HTERT RPE-1 (cell line): ENCODE results near the gene ZFAND2B.
"Not testable (repeated sequence)": the region's sequence is repeated elsewhere in the genome, so short reads cannot be mapped to it uniquely, and the experiment has no call there.

Experiments
- in situ Hi-C: fragments of 300-500 bp; cut with MboI; formaldehyde crosslinking; loops from 4 replicates; pipeline ENCODE4 v1.14.3; 2020; ENCODE audit warnings: low sequenced_read_pairs

ZFAND2B gene

DNA sequence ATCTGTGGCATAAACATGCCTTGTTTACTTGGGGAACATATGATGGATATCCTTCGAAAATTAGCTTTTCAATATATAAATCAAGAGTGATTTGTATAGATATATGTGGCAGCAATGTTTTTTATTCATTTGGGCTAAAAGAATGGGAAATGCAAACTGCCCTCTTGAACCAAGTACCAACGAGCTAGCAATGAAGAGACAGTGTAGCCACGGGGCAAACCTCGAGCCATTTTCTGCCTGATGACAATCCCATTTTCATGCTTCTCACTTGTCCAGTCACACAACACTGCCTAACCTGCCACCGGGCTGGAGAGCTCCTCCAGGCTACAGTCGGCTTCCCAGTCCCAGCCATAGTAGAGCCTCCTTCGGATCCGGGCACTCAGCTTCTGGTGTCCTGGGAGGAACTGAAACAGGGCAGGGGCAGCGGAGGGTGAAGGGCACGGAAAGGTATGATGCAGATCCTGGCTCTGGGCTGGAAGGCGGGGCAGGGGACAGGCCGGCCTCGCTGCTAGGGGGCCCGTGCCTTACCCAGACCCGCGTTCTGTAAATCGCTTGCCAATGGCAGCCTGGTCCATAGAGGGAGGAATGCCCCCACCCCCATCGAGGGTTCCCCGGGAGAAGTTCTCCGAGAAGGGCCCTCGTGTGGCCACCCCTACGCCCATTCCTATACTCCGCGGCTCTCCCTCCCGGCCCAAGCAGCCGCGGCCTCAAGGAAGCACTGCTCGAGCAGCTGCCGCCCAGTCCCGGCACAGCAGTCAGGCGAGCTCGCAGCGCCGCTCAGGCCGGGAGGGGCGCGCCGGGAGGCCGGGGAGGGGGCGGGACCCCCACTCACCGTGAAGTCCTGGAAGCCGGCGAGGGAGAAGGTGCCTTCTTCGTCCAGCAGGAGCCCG, 30.4 kb upstream of the ZFAND2B start:
- in situ Hi-C loops = no loop called here

DNA sequence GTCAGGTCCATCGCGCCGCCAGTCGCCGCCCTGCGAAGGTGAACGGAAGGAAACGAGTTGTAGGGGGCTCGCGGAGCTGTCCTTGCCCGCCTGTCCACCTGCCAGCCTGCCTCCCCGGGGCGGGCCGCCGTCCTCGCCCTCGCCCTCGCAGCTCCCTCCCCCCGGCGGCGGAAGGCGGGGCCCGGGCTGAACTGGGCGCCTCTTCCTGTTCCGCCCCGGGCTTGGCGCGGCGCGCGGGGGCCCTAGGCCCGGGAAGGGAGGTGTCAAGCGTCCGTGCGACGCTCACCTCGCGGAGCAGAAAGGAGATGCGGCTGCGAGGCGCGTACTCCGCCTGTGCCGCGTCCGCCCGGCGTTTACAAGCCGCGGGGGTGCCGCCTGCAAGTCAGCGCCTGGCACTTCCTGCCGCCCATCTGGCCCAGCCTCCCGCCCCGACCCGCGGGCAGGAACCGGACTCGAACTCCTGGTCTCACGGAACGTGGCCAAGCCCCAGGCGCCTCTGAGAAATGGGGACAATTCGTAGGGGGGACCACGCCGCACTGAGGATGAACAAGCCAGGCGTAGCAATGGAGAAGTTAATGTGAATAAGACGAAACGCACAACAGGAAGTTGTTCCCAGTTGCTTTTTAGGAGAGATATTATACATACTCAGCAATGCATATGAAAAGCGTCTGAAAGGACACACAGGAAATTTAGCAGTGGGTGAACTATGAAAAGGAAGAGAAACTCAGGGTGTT, 29.6 kb upstream of the ZFAND2B start, which contains the start of gene CNPPD1:
Gene CNPPD1, minus strand, starts transcription at position 108 of the 734 bp plus-strand sequence. Its CDS starts 97 bp downstream, at position 11.
- in situ Hi-C loops = no loop called here

DNA sequence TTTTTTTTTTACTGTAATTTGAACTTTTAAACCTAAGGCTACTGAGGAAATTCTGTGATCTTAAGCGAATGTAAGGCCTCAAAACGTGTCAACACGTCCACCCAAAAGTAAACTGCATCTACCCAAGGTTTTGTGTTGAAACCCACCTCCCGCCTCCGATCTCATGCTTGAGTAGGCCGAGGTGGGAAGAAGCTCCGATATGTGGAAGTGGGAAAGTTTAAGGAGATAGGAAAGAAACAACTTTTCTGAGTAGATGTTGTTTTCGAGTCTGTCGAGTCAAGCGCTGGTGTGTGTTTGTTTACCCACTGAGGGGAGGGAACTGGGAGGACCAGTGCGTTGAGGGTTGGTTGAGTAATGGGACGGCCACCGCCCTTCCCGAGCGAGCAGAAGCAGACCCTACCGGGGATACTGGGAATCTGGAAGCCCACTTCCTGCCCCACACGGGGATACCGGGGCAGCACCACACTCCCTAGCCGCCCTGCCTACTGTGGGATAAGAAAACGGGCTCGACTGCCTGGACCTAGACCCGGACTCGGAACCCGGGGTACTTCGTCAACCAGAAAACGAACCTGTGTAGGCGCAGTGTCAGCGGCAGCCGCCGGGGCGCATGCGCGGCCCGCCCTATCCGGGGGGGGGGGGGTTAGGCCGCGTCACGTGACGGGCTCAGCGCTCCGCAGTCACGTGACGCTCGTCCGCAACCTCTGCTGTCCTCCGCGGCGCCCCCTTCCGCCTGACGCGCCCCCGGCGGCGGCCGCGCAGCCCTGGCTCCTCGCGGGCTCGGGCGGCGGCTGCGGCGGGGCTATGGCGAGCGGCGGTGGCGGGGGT, 28.8 kb upstream of the ZFAND2B start, which contains the start of gene RETREG2:
Gene RETREG2, plus strand, starts transcription at position 724 of the 825 bp plus-strand sequence. Its CDS starts 78 bp downstream, at position 802.
- in situ Hi-C loops = no loop called here

DNA sequence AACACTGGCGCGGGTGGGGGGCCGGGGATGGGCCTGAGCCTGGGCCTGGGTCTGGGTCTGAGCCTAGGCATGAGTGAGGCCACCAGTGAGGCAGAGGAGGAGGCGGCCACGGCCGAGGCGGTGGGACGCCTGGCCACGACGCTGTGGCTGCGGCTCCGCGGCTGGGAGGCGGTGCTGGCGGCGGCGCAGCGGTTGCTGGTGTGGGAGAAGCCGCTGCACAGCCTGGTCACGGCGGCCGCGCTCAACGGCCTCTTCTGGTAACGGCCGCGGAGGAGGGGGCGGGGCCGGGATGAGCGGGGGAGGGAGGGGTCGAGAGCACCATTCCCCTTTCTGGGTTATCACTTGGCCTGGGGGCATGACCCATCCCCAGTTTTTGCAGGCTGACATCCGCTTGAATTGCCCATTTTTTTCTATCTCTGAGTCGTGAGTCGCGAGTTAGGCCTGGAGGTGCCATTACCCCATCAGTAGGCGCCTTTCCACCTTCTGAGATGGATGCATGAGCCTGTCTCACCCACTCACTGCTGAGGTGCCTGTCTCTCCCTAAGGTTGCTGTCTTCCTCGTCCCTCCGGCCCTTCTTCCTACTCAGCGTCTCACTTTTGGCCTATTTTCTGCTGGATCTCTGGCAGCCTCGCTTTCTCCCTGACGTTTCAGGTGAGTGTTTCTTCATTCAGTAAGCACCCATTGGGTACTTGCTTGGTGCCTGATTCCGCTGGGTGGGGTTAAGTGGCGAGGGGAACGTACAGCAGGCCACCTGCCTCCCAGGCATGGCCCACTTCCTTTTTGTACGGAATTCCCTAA, 28.0 kb upstream of the ZFAND2B start:
- in situ Hi-C loops = no loop called here

DNA sequence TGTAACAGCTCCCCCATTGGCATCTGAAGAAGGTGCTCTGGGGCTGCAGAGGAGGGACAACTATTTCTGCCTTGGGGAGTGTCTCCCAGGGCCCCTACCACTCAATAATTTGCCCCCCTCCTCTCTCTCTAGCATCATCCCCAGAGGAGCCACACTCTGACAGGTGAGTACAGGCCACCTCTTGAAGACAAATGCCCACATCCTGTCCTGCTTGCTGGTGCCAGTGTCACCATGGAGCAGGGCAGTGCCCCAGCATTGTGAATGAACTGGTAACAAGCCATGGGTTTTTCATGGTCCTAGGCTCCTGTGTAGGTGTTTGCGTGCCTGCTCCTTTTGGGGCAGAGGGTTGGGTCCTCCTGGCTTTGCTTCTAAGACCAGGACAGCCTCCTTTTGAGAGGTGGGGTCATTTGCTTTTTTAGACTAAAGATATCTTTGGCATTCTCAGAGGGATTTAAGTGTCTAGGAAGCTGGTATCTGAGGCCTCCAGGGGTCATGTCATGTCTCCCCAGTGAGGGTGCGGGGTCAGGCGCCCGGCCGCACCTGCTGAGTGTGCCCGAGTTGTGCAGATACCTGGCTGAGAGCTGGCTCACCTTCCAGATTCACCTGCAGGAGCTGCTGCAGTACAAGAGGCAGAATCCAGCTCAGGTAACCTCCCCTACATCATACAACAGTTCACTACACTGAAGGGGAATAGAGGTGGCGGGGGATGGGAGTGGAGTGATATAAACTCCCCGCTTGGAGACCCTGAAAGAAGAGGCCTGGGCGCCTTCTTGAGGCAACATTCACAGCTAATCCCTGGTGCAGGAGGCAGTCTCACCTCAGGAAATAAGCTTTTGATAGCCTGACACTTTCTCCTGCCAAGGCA, 26.7 kb upstream of the ZFAND2B start:
- in situ Hi-C loops = no loop called here

DNA sequence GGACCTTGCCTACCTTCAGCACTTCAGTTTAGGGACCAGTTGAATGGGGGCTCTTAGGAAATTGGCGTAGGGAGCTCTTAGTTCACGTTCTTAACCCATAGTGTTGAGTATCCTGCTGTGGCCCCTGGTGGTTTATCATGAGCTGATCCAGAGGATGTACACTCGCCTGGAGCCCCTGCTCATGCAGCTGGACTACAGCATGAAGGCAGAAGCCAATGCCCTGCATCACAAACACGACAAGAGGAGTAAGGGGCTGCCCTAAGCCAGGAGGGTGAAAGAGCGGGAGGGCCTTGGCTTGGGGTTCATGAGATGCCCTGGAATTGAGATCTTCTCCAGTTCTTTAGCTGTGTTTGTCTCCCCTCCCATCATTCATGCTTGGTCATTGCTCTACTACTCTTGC, 25.6 kb upstream of the ZFAND2B start:
- in situ Hi-C loops = no loop called here

DNA sequence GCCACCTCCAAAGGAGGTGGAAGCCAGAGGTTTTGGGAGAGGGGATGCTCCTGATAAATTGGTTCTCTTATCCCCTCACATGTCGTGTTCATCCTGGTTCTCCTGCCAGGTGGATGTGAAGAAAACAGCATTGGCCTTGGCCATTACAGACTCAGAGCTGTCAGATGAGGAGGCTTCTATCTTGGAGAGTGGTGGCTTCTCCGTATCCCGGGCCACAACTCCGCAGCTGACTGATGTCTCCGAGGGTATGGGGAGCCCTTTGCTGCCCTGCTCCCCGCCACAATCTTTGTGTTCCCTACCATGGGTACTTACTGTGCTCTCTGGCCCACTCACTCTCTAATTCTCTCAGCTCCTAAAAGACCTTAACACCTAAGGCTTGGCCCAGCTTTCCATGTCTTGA, 25.1 kb upstream of the ZFAND2B start:
- in situ Hi-C loops = no loop called here

DNA sequence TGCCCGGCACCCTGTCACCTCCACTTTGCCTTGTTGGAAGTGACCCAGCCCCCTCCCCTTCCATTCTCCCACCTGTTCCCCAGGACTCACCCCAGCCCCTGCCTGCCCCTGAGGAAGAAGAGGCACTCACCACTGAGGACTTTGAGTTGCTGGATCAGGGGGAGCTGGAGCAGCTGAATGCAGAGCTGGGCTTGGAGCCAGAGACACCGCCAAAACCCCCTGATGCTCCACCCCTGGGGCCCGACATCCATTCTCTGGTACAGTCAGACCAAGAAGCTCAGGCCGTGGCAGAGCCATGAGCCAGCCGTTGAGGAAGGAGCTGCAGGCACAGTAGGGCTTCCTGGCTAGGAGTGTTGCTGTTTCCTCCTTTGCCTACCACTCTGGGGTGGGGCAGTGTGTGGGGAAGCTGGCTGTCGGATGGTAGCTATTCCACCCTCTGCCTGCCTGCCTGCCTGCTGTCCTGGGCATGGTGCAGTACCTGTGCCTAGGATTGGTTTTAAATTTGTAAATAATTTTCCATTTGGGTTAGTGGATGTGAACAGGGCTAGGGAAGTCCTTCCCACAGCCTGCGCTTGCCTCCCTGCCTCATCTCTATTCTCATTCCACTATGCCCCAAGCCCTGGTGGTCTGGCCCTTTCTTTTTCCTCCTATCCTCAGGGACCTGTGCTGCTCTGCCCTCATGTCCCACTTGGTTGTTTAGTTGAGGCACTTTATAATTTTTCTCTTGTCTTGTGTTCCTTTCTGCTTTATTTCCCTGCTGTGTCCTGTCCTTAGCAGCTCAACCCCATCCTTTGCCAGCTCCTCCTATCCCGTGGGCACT, 24.0 kb upstream of the ZFAND2B start:
- in situ Hi-C loops = no loop called here

DNA sequence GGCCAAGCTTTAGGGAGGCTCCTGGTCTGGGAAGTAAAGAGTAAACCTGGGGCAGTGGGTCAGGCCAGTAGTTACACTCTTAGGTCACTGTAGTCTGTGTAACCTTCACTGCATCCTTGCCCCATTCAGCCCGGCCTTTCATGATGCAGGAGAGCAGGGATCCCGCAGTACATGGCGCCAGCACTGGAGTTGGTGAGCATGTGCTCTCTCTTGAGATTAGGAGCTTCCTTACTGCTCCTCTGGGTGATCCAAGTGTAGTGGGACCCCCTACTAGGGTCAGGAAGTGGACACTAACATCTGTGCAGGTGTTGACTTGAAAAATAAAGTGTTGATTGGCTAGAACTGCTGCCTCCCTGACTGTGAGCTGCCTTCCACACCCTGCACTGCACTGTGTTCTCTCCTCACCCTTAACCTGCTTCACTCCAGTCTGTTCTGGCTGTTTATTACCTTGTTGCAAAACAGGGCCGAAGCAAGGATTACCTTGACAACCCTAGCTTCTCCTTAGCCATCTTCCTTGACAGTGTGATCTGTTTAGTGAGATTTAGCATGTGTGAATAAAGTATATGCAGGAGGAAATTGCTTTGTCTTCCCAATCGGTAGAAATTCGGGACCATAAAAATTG, 23.3 kb upstream of the ZFAND2B start:
- in situ Hi-C loops = no loop called here

DNA sequence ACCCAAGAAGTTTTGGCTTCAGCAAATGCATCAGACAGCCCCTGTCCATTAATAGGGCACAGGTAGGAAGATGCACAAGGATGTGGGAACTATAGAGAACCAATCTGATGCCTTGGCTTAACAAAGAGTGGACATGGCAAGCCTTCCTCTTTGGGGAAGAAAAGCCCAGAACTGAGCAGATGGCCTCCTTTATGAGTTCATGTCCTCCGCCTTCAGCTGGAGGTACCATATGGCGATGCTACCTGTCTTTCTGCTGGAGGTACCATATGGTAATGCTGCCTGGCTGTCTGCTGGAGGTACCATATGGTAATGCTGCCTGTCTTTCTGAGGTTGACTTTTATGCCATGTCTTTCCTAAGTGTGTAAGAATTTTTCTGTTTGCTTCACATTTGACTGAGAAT, 22.5 kb upstream of the ZFAND2B start:
- in situ Hi-C loops = no loop called here

DNA sequence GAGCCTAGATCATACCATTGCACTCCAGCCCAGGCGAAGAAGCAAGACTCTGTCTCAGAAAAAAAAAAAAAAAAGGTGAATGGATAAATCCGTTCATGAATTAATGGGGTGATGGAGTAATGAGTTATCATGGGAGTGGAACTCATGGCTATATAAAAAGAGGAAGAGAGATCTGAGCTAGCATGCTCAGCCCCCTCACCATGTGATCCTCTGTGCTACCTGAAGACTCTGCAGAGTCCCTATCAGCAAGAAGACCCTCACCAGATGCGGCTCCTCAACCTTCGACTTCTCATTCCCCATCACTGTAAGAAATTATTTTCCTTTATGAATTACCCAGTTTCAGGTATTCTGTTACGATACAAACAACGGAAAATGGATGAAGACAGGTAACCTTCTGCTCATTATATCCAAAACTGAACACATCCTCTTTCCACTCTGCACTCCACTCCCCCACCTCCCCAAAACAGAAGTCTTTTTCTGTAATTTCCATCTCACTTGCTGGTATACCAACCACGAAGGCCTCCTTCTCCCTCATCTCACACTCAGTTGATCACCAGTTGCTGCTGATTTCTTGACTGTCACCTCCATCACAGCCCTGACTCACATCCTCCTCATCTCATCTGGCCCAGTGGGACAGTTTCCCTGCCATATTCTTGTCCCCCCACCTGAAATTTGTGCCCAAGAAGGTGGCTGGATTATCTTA, 19.7 kb upstream of the ZFAND2B start:
- in situ Hi-C loops = no loop called here

DNA sequence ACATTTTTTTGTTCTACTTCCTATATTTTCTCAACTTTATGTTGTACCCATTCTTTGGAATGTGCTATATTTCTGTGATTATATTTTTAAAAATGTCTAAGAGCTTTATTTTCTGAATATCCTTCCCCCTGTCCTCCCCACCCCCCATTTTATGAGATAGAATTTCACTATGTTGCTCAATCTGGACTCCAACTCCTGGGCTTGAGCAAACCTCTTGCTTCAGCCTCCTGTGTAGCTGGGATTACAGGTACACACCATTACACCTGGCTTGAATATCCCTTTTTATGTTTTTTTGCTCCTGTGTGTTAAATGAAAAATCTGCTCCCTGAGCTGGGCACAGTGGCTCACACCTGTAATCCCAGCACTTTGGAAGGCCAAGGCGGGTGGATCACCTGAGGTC, 9.2 kb upstream of the ZFAND2B start:
- in situ Hi-C loops = no loop called here

DNA sequence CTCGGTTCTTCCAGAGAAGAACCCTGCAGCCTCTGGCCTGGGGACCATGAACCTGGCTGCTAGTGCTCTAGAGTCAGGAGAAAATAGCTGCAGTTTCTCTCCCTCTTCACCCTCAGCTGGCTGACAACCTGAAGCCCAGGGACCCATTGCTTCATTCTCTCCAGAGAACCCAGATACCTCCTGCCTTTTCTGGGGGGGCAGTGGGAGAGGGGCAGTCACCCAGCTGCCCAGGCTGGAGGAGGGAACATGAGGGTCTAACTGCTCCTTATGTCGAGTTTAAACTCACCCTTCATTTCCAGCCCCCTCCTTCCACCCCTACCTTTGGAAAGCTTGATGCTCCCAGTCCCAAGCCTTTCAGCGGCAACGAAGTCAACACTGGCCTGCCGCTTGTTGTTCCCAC, 7.6 kb upstream of the ZFAND2B start:
- in situ Hi-C loops = no loop called here

DNA sequence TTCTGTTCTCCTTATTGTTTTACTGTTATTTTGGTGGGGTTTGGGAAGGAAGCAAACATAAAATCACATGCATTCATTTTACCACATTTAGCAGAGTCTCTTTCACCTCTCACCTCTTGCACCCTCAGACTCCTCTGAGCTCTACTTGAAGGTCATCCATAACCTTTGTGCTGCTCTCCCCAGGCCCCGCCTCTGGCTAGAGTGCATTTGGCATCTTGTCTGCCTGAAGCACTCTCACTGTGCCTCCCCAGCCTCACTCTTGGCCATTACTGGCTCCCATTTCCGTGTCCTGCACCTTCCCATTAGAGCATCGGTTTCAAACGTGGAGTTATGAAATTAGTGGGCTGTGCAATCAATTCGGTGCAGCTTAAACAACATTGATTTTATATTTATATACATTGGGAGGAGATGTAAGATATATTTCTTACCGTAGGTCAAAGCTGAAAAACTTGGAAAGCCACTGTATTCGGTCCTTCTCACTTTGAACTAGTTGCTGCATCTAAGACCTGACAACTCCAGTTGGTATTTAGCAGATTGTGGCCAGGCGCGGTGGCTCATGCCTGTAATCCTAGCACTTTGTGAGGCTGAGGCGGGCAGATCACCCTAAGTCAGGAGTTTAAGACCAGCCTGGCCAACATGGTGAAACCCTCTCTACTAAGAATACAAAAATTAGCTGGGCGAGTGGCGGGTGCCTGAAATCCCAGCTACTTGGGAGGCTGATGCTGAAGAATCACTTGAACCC, 6.9 kb upstream of the ZFAND2B start:
- in situ Hi-C loops = no loop called here

DNA sequence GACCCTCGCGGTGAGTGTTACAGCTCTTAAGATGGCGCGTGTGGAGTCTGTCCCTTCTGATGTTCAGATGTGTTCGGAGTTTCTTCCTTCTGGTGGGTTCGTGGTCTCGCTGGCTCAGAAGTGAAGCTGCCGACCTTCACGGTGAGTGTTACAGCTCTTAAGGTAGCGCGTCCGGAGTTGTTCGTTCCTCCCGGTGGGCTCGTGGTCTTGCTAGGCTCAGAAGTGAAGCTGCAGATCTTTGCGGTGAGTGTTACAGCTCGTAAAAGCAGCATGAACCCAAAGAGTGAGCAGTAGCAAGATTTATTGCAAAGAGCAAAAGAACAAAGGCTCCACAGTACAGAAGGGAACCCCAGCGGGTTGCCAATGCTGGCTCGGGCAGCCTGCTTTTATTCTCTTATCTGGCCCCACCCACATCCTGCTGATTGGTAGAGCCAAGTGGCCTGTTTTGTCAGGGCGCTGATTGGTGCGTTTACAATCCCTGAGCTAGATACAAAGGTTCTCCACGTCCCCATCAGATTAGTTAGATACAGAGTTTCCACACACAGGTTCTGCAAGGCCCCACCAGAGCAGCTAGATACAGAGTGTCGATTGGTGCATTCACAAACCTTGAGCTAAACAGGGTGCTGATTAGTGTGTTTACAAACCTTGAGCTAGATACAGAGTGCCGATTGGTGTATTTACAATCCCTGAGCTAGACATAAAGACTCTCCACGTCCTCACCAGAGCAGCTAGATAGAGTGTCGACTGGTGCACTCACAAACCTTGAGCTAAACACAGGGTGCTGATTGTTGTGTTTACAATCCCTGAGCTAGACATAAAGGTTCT, 5.9 kb upstream of the ZFAND2B start:
- in situ Hi-C loops = not testable (repeated sequence)

DNA sequence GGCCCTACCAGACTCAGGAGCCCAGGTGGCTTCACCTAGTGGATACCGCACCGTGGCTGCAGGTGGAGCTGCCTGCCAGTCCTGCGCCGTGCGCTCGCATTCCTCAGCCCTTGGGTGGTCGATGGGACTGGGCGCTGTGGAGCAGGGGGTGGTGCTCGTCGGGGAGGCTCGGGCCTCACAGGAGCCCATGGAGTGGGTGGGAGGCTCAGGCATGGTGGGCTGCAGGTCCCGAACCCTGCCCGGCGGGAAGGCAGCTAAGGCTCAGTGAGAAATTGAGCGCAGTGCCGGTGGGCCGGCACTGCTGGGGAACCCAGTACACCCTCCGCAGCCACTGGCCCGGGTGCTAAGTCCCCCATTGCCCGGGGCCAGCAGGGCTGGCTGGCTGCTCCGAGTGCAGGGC, 5.3 kb upstream of the ZFAND2B start:
- in situ Hi-C loops = not testable (repeated sequence)
